C4-2B (cell line): ENCODE measurements around the gene ETS1.

Experiments
- ZFX ChIP-seq: fragments of 450-650 bp; IDR thresholded peaks from 2 replicates; pipeline ENCODE4 v1.6.1; 2017
- TF ChIP-seq, protein P1 (sequence below): fragments of 450-650 bp; conservative IDR thresholded peaks from 2 replicates; pipeline ENCODE4 v1.5.1; 2017; ENCODE audit warnings: mild to moderate bottlenecking

- TF ChIP-seq, protein P1, sequence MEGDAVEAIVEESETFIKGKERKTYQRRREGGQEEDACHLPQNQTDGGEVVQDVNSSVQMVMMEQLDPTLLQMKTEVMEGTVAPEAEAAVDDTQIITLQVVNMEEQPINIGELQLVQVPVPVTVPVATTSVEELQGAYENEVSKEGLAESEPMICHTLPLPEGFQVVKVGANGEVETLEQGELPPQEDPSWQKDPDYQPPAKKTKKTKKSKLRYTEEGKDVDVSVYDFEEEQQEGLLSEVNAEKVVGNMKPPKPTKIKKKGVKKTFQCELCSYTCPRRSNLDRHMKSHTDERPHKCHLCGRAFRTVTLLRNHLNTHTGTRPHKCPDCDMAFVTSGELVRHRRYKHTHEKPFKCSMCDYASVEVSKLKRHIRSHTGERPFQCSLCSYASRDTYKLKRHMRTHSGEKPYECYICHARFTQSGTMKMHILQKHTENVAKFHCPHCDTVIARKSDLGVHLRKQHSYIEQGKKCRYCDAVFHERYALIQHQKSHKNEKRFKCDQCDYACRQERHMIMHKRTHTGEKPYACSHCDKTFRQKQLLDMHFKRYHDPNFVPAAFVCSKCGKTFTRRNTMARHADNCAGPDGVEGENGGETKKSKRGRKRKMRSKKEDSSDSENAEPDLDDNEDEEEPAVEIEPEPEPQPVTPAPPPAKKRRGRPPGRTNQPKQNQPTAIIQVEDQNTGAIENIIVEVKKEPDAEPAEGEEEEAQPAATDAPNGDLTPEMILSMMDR: no peak
- no peak for TF ChIP-seq ZFX
Observed at GRCh38 chr11:128535468-128536457, 51.6 kb downstream of the ETS1 start.
